DND-41 (cell line): ENCODE data around the gene FAF1.
"Not testable (repeated sequence)": the region's sequence is repeated elsewhere in the genome, so short reads cannot be mapped to it uniquely, and the experiment has no call there.

Source experiments
- EZH2 ChIP-seq: IDR thresholded peaks from 3 replicates; pipeline ENCODE4 v1.6.1; 2012; ENCODE audit warnings: borderline replicate concordance, low read depth, mild to moderate bottlenecking, moderate library complexity, low read length, inconsistent platforms; ENCODE audit not compliant: severe bottlenecking
- TF ChIP-seq, protein P1 (sequence below): IDR thresholded peaks from 2 replicates; pipeline ENCODE4 v1.5.1; 2012; ENCODE audit warnings: borderline replicate concordance, low read length, moderate library complexity, mild to moderate bottlenecking; ENCODE audit not compliant: poor library complexity, severe bottlenecking; ENCODE audit errors: extremely low read depth

DNA sequence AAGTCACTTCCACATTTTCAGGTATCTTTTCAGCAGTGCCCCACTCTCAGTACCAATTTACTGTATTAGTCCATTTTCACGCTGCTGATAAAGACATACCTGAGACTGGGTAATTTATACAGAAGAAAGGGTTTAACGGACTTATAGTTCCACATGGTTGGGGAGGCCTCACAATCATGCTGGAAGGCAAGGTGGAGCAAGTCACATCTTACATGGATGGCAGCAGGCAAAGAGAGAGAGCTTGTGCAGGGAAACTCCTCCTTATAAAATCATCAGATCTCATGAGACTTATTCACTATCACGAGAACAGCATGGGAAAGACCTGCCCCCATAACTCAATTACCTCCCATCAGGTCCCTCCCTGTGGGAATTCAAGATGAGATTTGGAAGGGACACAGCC, 203.5 kb downstream of the FAF1 start:
- TF ChIP-seq, protein P1, sequence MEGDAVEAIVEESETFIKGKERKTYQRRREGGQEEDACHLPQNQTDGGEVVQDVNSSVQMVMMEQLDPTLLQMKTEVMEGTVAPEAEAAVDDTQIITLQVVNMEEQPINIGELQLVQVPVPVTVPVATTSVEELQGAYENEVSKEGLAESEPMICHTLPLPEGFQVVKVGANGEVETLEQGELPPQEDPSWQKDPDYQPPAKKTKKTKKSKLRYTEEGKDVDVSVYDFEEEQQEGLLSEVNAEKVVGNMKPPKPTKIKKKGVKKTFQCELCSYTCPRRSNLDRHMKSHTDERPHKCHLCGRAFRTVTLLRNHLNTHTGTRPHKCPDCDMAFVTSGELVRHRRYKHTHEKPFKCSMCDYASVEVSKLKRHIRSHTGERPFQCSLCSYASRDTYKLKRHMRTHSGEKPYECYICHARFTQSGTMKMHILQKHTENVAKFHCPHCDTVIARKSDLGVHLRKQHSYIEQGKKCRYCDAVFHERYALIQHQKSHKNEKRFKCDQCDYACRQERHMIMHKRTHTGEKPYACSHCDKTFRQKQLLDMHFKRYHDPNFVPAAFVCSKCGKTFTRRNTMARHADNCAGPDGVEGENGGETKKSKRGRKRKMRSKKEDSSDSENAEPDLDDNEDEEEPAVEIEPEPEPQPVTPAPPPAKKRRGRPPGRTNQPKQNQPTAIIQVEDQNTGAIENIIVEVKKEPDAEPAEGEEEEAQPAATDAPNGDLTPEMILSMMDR, result not testable (repeated sequence)
- TF ChIP-seq EZH2, result not testable (repeated sequence)
